B cell (primary cell): ENCODE results near the gene AFF3. TPM values are rescaled to one million over a fixed set of nuclear protein-coding genes. Genes with fewer than 3 reads are reported as not detected.

ENCODE experiments used
- ATAC-seq: fragments of 200-7000 bp; cut with Tn5 transposase; one replicate; pipeline ENCODE4 v1.10.0; 2021; ENCODE audit warnings: low read depth, mild to moderate bottlenecking, moderate number of reproducible peaks, moderate library complexity
- CTCF ChIA-PET: fragments of 350-600 bp; sonication (Branson Sonifier 250); formaldehyde crosslinking; loops from one replicate; lab custom pipeline; 2021; ENCODE audit warnings: antibody characterized with exemption, inconsistent platforms; lab: Charles Lee
- POLR2A ChIA-PET: fragments of 350-600 bp; sonication (Branson Sonifier 250); formaldehyde crosslinking; loops from one replicate; lab custom pipeline; 2021; ENCODE audit warnings: antibody characterized with exemption; lab: Charles Lee
- DNase-seq: peaks from one replicate; pipeline ENCODE4 v3.0.0; 2013
- H2AFZ ChIP-seq: 2 replicates; pipeline ENCODE4 v1.6.1; 2012; ENCODE audit warnings: mild to moderate bottlenecking, low read depth, low read length; ENCODE audit not compliant: insufficient read depth, poor library complexity, severe bottlenecking
- H3K27ac ChIP-seq, 2 donors: 1 replicate in 1 of 2; 2 replicates in 1 of 2; pipeline ENCODE4 v1.5.1; 2012 to 2013; ENCODE audit warnings: low read length in 2 of 2, mild to moderate bottlenecking in 2 of 2, moderate library complexity in 1 of 2
- H3K27me3 ChIP-seq, 4 experiments: fragments of 200-600 bp in 1 of 4; sonication (generic) in 1 of 4; replicated peaks in 1 of 4; 1 replicate in 2 of 4; 2 replicates in 2 of 4; pipeline versions ENCODE4 v1.6.1 to v1.7.0; 2013 to 2016; ENCODE audit warnings: low read length in 3 of 4, mild to moderate bottlenecking in 2 of 4, mixed read lengths in 1 of 4, moderate library complexity in 1 of 4; ENCODE audit not compliant: insufficient read depth in 4 of 4, control insufficient read depth in 3 of 4; ENCODE audit errors: control extremely low read depth in 1 of 4
- H3K36me3 ChIP-seq, 2 experiments: replicated peaks in 1 of 2; 1 replicate in 1 of 2; 2 replicates in 1 of 2; pipeline versions ENCODE4 v1.6.1 to v1.7.1; 2013; ENCODE audit warnings: low read length in 1 of 2; ENCODE audit not compliant: insufficient read depth in 2 of 2, control insufficient read depth in 1 of 2; ENCODE audit errors: control extremely low read depth in 1 of 2, extremely low read depth in 1 of 2
- H3K4me1 ChIP-seq, 2 donors: fragments of 200-600 bp in 1 of 2; sonication (generic) in 1 of 2; 1 replicate in 1 of 2; 2 replicates in 1 of 2; pipeline versions ENCODE4 v1.5.1 to v1.6.1; 2013 to 2017; ENCODE audit warnings: low read length in 2 of 2; ENCODE audit not compliant: control insufficient read depth in 2 of 2, insufficient read depth in 2 of 2
- H3K4me2 ChIP-seq: replicated peaks from 2 replicates; pipeline ENCODE3; 2012; ENCODE audit warnings: mild to moderate bottlenecking, low read depth, low read length; ENCODE audit not compliant: poor library complexity, severe bottlenecking
- H3K4me3 ChIP-seq, 5 experiments: fragments of 200-600 bp in 1 of 5; sonication (generic) in 1 of 5; 1 replicate in 3 of 5; 2 replicates in 2 of 5; pipeline versions ENCODE4 v1.5.1 to v1.7.0; 2011 to 2016; ENCODE audit warnings: low read length in 4 of 5, mild to moderate bottlenecking in 4 of 5, low read depth in 2 of 5, control low read depth in 1 of 5, moderate library complexity in 1 of 5; ENCODE audit not compliant: insufficient read depth in 1 of 5; ENCODE audit errors: control extremely low read depth in 1 of 5, extremely low read depth in 1 of 5
- H3K79me2 ChIP-seq: fragments of 200-600 bp; sonication (generic); one replicate; pipeline ENCODE4 v1.6.0; 2016; ENCODE audit warnings: low read length; ENCODE audit not compliant: control insufficient read depth, insufficient read depth
- H3K9ac ChIP-seq: fragments of 200-600 bp; sonication (generic); 2 replicates; pipeline ENCODE4 v1.6.1; 2017; ENCODE audit warnings: mild to moderate bottlenecking, low read length, moderate library complexity
- H3K9me3 ChIP-seq, 3 donors: one replicate each; pipeline versions ENCODE4 v1.6.1 to v1.7.1; 2013; ENCODE audit warnings: low read length in 2 of 3; ENCODE audit not compliant: control insufficient read depth in 2 of 3, insufficient read depth in 1 of 3; ENCODE audit errors: control extremely low read depth in 1 of 3
- H4K20me1 ChIP-seq: 2 replicates; pipeline ENCODE4 v1.6.0; 2012; ENCODE audit warnings: mild to moderate bottlenecking, low read length; ENCODE audit not compliant: insufficient read depth, control insufficient read depth, poor library complexity, severe bottlenecking
- H3K27ac Mint-ChIP-seq: one replicate; pipeline ENCODE4 v1.8.0; 2021; ENCODE audit warnings: mixed read lengths
- H3K27me3 Mint-ChIP-seq: one replicate; pipeline ENCODE4 v1.8.0; 2021; ENCODE audit warnings: mixed read lengths
- H3K4me1 Mint-ChIP-seq: one replicate; pipeline ENCODE4 v1.8.0; 2021; ENCODE audit warnings: mixed read lengths
- H3K4me3 Mint-ChIP-seq: one replicate; pipeline ENCODE4 v1.8.0; 2021; ENCODE audit warnings: mixed read lengths
- H3K9me3 Mint-ChIP-seq: one replicate; pipeline ENCODE4 v1.8.0; 2022; ENCODE audit warnings: mixed read lengths; ENCODE audit not compliant: insufficient read depth
- EZH2 ChIP-seq: IDR thresholded peaks from 2 replicates; pipeline ENCODE4 v1.6.1; 2012; ENCODE audit warnings: borderline replicate concordance, low read depth, mild to moderate bottlenecking, moderate library complexity, low read length; ENCODE audit not compliant: insufficient read depth, poor library complexity, severe bottlenecking
- WGBS: methylation state at CpG from one replicate; pipeline ENCODE4 v1.1.5; 2013; ENCODE audit warnings: missing lambda C conversion rate; ENCODE audit not compliant: insufficient coverage; 5-methylcytosine and 5-hydroxymethylcytosine counted together
- intact Hi-C: fragments of 100-400 bp; cut with micrococcal nuclease; formaldehyde crosslinking; loops from one replicate; pipeline ENCODE4 v1.10.0; 2022
- polyA plus RNA-seq: library from polyadenylated mRNA; depleted of rRNA; stranded (reverse); fragments of >200 nt; gene quantifications from 2 replicates; pipeline ENCODE4 v1.2.3, GENCODE V29; 2012
- total RNA-seq, 2 donors: library from RNA; stranded (reverse); fragments of 120-200 nt in 1 of 2; gene quantifications; 1 replicate in 1 of 2; 2 replicates in 1 of 2; pipeline versions ENCODE4 v1.2.3 to v1.2.4, GENCODE V29; 2013 to 2022
- TF ChIP-seq, protein P1 (sequence below): fragments of 200-600 bp; IDR thresholded peaks from one replicate; pipeline ENCODE4 v1.8.0; 2022; ENCODE audit warnings: antibody characterized with exemption, mild to moderate bottlenecking

AFF3 gene
- total and polyA plus RNA-seq, 2 donors (not counting 1 experiment from before 2014, with no cell fraction given): 117 to 830 TPM

DNA sequence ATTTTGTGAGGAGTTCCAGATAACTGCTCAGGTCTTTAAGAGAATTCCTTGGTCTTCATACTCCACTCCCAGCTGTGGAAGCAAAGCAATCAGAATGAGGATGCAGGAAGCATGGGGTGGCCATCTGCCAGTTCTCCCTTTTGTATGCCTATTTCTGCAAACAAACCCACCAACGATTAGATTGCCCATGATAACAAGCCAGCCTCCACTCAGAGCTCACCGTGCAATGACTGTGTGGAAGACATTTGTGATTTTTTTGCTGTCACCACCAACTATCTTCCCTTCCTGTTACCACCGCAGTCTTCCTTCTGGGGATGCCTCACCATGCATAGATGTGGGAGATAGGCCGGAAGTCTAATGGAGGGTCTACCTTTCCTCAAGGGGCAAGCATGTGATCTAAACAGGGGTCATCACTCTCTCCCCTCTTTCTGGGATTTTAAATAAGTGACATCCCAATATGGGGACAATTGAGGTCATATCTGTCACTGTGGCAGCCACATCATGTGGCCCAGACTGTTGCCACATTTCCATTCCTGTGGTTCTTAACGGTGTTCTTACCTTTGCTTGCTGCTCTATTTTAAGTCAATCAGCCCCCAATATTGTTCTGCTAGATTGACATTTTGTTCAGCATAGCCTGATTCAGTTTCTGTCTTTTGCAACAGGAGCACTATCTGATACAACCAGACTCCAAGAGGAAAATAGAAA lies 4.4 kb downstream of the AFF3 start:
- Histone ChIP-seq H3K4me2 (peak overlapping the region; percentile 84), H3K27me3 (no peaks in the 10 kb centered on the region), H3K9me3 (peaks cover 0 to 4% (median 0%) of the 10 kb centered on the region in 3 donors), H3K9ac (peak overlapping the region; percentile 90), H4K20me1 (peaks cover 75% of the 10 kb centered on the region), H3K36me3 (peaks cover 11 to 33% of the 10 kb centered on the region in 2 experiments), H3K79me2 (peaks cover 97% of the 10 kb centered on the region), H3K27ac (peak overlapping the region in 1 of 2 donors; percentile 83), H2AFZ (no peak overlapping the region), H3K4me1 (peaks cover 61 to 67% of the 10 kb centered on the region in 2 donors), H3K4me3 (peak overlapping the region in 3 of 5 experiments; percentile 4 to 79 (median 19))
- TF ChIP-seq, protein P1, sequence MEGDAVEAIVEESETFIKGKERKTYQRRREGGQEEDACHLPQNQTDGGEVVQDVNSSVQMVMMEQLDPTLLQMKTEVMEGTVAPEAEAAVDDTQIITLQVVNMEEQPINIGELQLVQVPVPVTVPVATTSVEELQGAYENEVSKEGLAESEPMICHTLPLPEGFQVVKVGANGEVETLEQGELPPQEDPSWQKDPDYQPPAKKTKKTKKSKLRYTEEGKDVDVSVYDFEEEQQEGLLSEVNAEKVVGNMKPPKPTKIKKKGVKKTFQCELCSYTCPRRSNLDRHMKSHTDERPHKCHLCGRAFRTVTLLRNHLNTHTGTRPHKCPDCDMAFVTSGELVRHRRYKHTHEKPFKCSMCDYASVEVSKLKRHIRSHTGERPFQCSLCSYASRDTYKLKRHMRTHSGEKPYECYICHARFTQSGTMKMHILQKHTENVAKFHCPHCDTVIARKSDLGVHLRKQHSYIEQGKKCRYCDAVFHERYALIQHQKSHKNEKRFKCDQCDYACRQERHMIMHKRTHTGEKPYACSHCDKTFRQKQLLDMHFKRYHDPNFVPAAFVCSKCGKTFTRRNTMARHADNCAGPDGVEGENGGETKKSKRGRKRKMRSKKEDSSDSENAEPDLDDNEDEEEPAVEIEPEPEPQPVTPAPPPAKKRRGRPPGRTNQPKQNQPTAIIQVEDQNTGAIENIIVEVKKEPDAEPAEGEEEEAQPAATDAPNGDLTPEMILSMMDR: no peak
- no peak for TF ChIP-seq EZH2
- POLR2A ChIA-PET: interaction anchor here (1.0 to 6.5 kb wide), 4 partner anchors 15 to 98 kb away, joined by 3 to 63 read pairs (median 11); no protein-coding TSS in a partner anchor
- Mint-ChIP-seq H3K4me3 (peak overlapping the region; percentile 99), H3K9me3 (no peaks in the 10 kb centered on the region), H3K27me3 (no peaks in the 10 kb centered on the region), H3K27ac (peak overlapping the region; percentile 87), H3K4me1 (peaks cover 48% of the 10 kb centered on the region)
- intact Hi-C loops: no loop called here
- 8% methylated on average over 1 of the region's 5 CpGs for WGBS
- DNase-seq: no peak
- CTCF ChIA-PET: interaction anchor here (0.7 kb wide), 1 partner anchor 423 kb away, joined by 5 read pairs; no protein-coding TSS in a partner anchor
- ATAC-seq: no peak

DNA sequence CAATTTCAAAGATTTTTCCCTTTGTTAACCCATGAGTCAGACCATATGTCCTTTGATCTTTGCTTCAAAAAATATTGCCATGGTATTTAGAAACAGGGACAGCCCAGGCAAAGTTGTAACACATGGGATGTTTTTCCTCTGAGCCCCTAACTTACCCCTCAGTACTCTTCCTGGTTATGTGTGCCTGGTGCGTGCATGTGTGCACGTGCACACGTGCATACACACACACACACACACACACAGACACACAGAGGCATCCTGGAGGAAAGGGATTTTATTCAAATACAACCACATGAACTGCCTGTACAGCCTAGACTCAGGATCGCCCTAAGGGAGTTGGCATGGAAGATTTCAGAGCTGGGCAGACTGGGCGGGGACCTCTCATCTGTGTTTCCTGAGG lies 5.1 kb downstream of the AFF3 start:
- TF ChIP-seq, protein P1: no peak
- TF ChIP-seq EZH2: no peak
- no peaks in the 10 kb centered on the region for H3K27me3 ChIP-seq
- H3K4me1 ChIP-seq: peaks cover 56 to 62% of the 10 kb centered on the region in 2 donors
- peak overlapping the region; percentile 84 for H3K4me2 ChIP-seq
- H3K9ac ChIP-seq: peak overlapping the region; percentile 90
- peaks cover 100% of the 10 kb centered on the region for H3K79me2 ChIP-seq
- no peak overlapping the region for H2AFZ ChIP-seq
- peaks cover 80% of the 10 kb centered on the region for H4K20me1 ChIP-seq
- whole genome bisulfite sequencing: 84% methylated on average over 2 of the region's 5 CpGs
- no peak for ATAC-seq
- no peaks in the 10 kb centered on the region for H3K27me3 Mint-ChIP-seq
- CTCF ChIA-PET: no interaction called here
- peaks cover 11 to 34% of the 10 kb centered on the region in 2 experiments for H3K36me3 ChIP-seq
- POLR2A ChIA-PET: interaction anchor here (6.5 kb wide), 1 partner anchor 25 kb away, joined by 63 read pairs; no protein-coding TSS in a partner anchor
- H3K4me3 ChIP-seq: peak overlapping the region in 1 of 5 experiments; percentile 4
- H3K27ac Mint-ChIP-seq: peak overlapping the region; percentile 87
- H3K27ac ChIP-seq: peak overlapping the region in 1 of 2 donors; percentile 83
- peaks cover 44% of the 10 kb centered on the region for H3K4me1 Mint-ChIP-seq
- peak overlapping the region; percentile 99 for H3K4me3 Mint-ChIP-seq
- H3K9me3 ChIP-seq: peaks cover 0 to 4% (median 0%) of the 10 kb centered on the region in 3 donors
- no peaks in the 10 kb centered on the region for H3K9me3 Mint-ChIP-seq
- DNase-seq: no peak
- intact Hi-C loops: no loop called here
